ENCODE results near the gene C1orf174. TPM values are rescaled to one million over a fixed set of nuclear protein-coding genes. Genes with fewer than 3 reads are reported as not detected.

The C1orf174 gene
- total RNA-seq, 1 experiment from 2014 or later, result 70.9 TPM

GRCh38 chr1:3945916-3946840 is 46.1 kb upstream of the C1orf174 start:
- Histone ChIP-seq H3F3A (ENCODE audit: low read length, unreplicated experiment) (no peaks in the 10 kb centered on the region), H3K27me3 (ENCODE audit: low read length) (peaks cover 88% of the 10 kb centered on the region), H3K36me3 (ENCODE audit: low read depth, low read length) (no peaks in the 10 kb centered on the region), H3K27ac (ENCODE audit: low read length) (no peak overlapping the region), H2AFZ (ENCODE audit: low read length) (no peak overlapping the region), H3K9me3 (ENCODE audit: low read length) (no peaks in the 10 kb centered on the region), H3K4me3 (ENCODE audit: low read length) (no peak overlapping the region), H3K9ac (ENCODE audit: low read length) (no peak overlapping the region), H3K4me2 (ENCODE audit: low read length) (no peak overlapping the region), H3K79me2 (ENCODE audit: low read length) (no peaks in the 10 kb centered on the region), H3K9me2 (replicated peaks; ENCODE audit: low read length) (no peaks in the 10 kb centered on the region), H4K20me1 (ENCODE audit: low read length) (no peaks in the 10 kb centered on the region), H3K4me1 (ENCODE audit: insufficient read depth, low read length) (peaks cover 3% of the 10 kb centered on the region; the same call in 1 of the 2 replicates)
- no peak for TF ChIP-seq EZH2 (IDR thresholded peaks at IDR 0.05; ENCODE audit: low read length, unreplicated experiment)
- TF ChIP-seq CTCF (conservative IDR thresholded peaks at IDR 0.05; ENCODE audit: low read depth, low read length), result no peak
- TF ChIP-seq EZH2phosphoT487 (IDR thresholded peaks at IDR 0.05; ENCODE audit: borderline replicate concordance, low read length), result no peak
- intact Hi-C loops (cut with micrococcal nuclease), result no loop called here
- POLR2A ChIA-PET (ENCODE audit: unreplicated experiment), result no interaction called here
- DNase-seq, result no peak
- ATAC-seq, result no peak
- CTCF ChIA-PET, result no interaction called here
- BruUV-seq (replicated peaks), result no TSS peak

GRCh38 chr1:3945222-3945621 is 45.1 kb upstream of the C1orf174 start:
- Histone ChIP-seq H4K20me1 (ENCODE audit: low read length) (no peaks in the 10 kb centered on the region), H3K4me3 (ENCODE audit: low read length) (no peak overlapping the region), H3K27ac (ENCODE audit: low read length) (no peak overlapping the region), H3K4me1 (ENCODE audit: insufficient read depth, low read length) (peaks cover 3% of the 10 kb centered on the region; the same call in 1 of the 2 replicates), H3K27me3 (ENCODE audit: low read length) (peaks cover 94% of the 10 kb centered on the region), H3K9me2 (replicated peaks; ENCODE audit: low read length) (no peaks in the 10 kb centered on the region), H2AFZ (ENCODE audit: low read length) (no peak overlapping the region), H3K9ac (ENCODE audit: low read length) (no peak overlapping the region), H3K36me3 (ENCODE audit: low read depth, low read length) (no peaks in the 10 kb centered on the region), H3K9me3 (ENCODE audit: low read length) (no peaks in the 10 kb centered on the region), H3K79me2 (ENCODE audit: low read length) (no peaks in the 10 kb centered on the region), H3F3A (ENCODE audit: low read length, unreplicated experiment) (no peaks in the 10 kb centered on the region), H3K4me2 (ENCODE audit: low read length) (no peak overlapping the region)
- TF ChIP-seq CTCF (conservative IDR thresholded peaks at IDR 0.05; ENCODE audit: low read depth, low read length), result no peak
- TF ChIP-seq EZH2 (IDR thresholded peaks at IDR 0.05; ENCODE audit: low read length, unreplicated experiment), result no peak
- TF ChIP-seq EZH2phosphoT487 (IDR thresholded peaks at IDR 0.05; ENCODE audit: borderline replicate concordance, low read length), result no peak
- intact Hi-C loops (cut with micrococcal nuclease), result no loop called here
- DNase-seq, result no peak
- CTCF ChIA-PET, result no interaction called here
- BruUV-seq (replicated peaks), result no TSS peak
- no peak for ATAC-seq
- POLR2A ChIA-PET (ENCODE audit: unreplicated experiment), result no interaction called here

GRCh38 chr1:3944578-3945125 is 44.6 kb upstream of the C1orf174 start:
- no peak for ATAC-seq
- no peaks in the 10 kb centered on the region for H3K36me3 ChIP-seq (ENCODE audit: low read depth, low read length)
- CTCF ChIA-PET, result no interaction called here
- no peak overlapping the region for H3K27ac ChIP-seq (ENCODE audit: low read length)
- POLR2A ChIA-PET (ENCODE audit: unreplicated experiment), result no interaction called here
- no peaks in the 10 kb centered on the region for H3K9me3 ChIP-seq (ENCODE audit: low read length)
- no peak for TF ChIP-seq EZH2phosphoT487 (IDR thresholded peaks at IDR 0.05; ENCODE audit: borderline replicate concordance, low read length)
- TF ChIP-seq EZH2 (IDR thresholded peaks at IDR 0.05; ENCODE audit: low read length, unreplicated experiment), result no peak
- TF ChIP-seq CTCF (conservative IDR thresholded peaks at IDR 0.05; ENCODE audit: low read depth, low read length), result no peak
- H3K9ac ChIP-seq (ENCODE audit: low read length), result no peak overlapping the region
- no peak for DNase-seq
- no peaks in the 10 kb centered on the region for H3K79me2 ChIP-seq (ENCODE audit: low read length)
- no peak overlapping the region for H3K4me2 ChIP-seq (ENCODE audit: low read length)
- no peaks in the 10 kb centered on the region for H3F3A ChIP-seq (ENCODE audit: low read length, unreplicated experiment)
- H3K4me3 ChIP-seq (ENCODE audit: low read length), result no peak overlapping the region
- no TSS peak for BruUV-seq (replicated peaks)
- peaks cover 3% of the 10 kb centered on the region; the same call in 1 of the 2 replicates for H3K4me1 ChIP-seq (ENCODE audit: insufficient read depth, low read length)
- peaks cover 97% of the 10 kb centered on the region for H3K27me3 ChIP-seq (ENCODE audit: low read length)
- no peaks in the 10 kb centered on the region for H4K20me1 ChIP-seq (ENCODE audit: low read length)
- H2AFZ ChIP-seq (ENCODE audit: low read length), result no peak overlapping the region
- H3K9me2 ChIP-seq (replicated peaks; ENCODE audit: low read length), result no peaks in the 10 kb centered on the region
- intact Hi-C loops (cut with micrococcal nuclease), result no loop called here
